ENCODE measurements around the gene CRB2.
"Not testable (repeated sequence)": the region's sequence is repeated elsewhere in the genome, so short reads cannot be mapped to it uniquely, and the experiment has no call there.

The CRB2 gene

DNA sequence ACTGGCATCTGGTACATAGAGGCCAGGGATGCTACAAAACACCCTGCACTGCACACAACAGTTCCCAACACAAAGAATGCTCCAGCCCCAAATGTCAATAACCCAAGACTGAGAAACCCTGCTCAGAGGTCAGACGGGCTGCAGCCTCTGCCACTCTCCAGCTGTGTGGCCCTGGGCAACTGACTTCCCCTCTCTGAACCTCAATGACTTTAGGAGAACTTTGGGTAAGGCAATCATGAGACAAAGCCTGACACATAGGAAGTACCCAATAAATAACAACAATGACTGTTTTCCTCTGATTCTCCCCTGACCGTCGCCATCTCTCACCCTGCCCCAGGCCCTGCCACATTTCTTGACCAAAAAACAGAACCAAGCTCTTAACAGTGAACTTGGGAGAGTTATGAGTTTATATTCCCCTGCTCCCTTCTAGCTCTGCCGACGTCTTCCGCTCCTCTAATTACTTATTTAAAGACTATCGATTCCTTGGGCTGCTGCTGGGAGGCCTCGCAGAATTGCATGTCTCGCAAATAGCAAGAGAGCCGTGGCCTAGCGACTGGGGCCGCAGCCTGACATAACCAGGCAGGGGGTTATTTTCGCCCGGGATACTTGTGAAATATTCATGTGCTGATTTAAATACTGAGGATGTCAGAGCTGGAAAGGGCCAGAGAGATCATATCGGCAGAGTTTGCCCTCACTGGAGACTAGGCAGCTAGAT lies 24.5 kb upstream of the CRB2 start:
- no peak for DNase-seq

- not testable (repeated sequence) for DNase-seq
These were observed 22.8 kb upstream of the CRB2 start for GRCh38 chr9:123333058-123333669.

DNA sequence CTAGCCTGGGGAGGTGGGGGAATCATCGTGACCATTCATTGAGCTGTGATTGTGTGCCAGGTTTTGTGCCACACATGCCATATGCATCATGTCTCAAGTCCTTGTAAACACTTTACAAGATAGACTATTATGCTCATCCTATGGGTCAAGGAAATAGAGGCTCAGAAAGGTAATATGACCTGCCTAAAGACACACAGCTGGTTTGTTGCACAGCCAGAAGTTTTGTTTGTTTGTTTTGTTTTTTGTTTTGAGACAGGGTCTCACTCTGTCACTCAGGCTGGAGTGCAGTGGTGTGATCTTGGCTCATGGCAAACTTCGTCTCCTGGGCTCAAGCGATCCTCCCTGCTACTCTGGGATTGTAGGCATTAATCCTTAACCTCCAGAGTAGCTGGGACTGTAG lies 21.4 kb upstream of the CRB2 start:
- DNase-seq: no peak

DNA sequence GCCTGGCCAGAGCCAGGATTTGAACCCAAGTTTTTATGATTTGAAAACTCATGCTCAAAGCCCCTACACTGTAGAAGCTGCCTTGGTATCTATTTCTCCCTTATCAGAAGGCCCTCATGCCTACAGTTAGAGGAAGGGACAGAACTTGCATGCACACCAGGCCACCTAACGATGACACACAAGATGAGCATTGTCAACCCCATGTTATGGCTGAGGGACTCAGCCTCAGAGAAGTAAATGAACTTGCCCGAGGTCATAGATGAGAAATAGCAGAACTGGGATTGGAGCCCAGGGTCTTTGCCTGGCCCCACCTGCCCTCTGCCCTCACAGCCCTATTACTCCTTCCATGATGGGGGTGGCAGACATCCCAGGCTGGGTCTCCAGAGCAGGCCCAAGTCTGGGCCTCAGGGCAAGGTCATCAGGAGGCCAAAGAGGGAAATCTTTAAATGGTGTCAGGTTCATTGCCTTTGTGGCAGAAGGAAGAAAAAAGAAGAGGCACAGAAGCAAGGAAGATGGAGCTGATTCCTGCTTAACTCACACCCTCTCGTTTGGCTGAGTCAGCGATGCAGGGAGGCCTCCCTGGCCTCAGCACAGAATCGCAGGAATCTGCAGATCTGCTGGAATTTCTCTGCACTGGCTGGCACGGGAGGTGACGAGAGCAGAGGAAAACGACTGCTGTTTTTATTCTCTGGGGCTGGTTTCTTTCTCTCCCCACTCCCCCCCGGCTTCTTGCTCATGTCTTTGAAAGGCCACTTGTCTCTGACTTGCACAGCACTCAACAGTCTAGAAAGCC lies 20.6 kb upstream of the CRB2 start:
- DNase-seq: no peak

DNA sequence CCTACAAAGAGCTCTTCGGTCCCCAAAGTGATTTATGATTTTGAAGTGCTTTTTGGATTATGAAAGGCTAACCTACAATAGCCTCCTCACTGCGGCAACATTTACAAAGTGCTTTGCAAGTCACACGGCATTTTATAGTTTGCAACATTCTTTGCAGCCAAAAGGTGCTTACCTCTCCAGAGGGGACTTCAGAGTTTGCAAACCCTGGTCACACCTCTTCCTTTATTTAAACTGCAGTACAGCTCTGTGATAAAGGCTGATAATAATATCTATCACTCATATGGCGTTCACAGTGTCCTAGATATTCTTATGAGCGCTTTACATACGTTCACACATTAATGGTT lies 20.0 kb upstream of the CRB2 start:
- DNase-seq: no peak

DNA sequence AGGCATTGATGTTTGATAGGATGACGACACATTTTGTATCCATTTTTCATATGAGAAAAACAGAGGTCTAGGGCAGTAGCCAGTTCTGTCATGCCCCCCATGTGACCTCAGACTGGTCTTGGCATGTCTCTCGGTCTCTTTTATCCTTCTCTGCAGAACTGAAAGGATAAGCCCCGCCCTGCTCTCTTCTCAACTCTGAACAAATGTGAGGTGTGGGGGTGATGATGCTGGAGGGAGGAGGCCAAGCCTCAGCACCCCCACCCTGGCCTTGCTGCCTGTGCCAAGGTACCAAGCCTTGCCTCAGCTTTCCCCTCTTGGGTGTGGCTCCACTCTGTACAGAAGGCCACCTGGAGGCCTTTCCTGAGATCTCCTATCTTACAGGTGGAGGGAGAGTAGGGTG lies 19.5 kb upstream of the CRB2 start:
- DNase-seq: no peak

GRCh38 chr9:123336959-123337358 lies 19.0 kb upstream of the CRB2 start:
- DNase-seq: no peak

- DNase-seq: no peak
These were observed 18.0 kb upstream of the CRB2 start for GRCh38 chr9:123337971-123338370.

DNA sequence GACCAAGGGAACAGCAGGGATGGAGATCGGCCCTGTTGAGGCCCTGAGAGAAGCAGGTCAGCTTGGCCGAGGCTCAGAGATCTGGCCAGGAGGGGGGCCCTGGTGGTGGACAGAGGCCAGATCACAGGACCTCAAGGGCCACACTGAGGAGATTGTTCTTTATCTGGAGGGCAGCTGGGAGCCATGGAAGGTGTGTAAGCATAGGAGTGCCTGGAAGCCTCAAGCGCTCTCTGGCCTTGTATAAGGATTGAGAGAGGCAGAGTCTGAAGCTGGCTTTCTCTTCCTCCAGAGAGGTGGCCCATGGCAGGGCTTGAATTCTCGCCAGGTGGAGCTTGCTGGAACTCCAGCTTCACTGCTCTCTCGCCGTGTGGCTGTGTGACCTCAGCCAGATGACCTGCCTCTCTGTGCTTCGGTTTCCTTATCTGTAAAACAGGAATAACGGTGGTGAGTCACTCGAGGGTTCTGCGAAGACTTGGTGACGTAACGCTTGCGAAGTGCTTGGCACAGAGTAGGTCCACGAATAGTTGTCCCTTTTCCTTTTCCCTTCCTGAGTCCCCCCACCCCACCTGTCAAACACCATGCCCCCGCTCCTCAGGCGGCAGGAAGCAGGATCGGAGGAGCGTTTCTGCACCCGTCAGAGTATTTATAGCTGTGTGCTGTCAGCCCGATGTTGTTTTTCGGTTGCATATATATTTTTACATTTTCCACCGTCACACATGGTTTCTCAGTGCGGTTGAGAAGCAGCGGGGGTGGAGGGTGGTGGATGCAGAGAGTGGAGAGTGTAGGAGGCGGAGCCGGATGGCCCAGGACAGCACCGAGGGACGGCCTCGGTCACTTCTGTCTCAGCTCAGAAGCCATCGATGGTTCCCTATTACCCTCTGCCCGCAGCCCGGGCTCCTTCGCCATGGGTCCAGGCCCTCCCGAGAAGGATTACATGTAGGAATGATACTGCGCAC lies 17.0 kb upstream of the CRB2 start:
- no peak for DNase-seq

DNA sequence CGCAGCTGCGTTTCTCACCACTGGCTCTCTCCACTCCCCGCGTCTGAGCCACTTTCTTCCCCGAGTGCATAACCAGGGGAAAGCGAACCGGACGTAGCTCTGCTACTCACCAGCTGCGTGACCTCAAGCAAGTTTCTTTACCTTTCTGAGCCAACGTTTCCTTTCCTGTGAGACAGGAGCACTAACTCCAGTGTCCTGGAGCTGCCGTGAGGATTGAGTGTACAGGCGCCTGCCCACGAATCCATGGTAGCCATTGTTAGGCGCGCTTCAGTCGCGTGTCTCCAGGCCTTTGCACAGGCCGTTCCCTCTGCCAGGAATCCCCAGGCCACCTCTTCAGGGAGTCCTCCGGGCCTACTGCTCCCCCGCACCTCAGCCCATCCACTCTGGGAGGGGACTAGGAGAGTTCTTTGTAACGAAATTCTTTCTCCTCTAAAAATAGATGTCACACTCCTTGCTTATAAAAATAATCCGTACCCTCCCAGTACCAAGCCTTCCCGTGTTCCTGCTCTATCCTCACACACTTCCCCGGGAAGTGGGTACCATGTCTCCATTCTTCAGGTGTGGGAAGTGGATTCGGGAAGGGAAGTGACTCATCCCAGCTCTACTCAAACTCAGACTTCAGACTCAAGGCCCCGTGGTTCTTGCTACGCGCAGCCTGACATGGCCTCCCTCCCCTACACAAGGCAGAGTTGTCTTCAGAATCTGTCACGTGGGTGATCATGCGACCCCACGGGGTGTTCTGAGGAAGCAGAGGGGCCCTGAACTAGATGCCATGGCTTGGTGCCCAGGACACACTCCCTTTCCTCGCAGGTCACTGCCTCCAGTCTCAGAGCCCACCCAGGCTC lies 16.1 kb upstream of the CRB2 start:
- DNase-seq: no peak

GRCh38 chr9:123341816-123342215 lies 14.2 kb upstream of the CRB2 start:
- DNase-seq: no peak

- DNase-seq: no peak
These were observed 13.8 kb upstream of the CRB2 start for GRCh38 chr9:123342247-123342646.

DNA sequence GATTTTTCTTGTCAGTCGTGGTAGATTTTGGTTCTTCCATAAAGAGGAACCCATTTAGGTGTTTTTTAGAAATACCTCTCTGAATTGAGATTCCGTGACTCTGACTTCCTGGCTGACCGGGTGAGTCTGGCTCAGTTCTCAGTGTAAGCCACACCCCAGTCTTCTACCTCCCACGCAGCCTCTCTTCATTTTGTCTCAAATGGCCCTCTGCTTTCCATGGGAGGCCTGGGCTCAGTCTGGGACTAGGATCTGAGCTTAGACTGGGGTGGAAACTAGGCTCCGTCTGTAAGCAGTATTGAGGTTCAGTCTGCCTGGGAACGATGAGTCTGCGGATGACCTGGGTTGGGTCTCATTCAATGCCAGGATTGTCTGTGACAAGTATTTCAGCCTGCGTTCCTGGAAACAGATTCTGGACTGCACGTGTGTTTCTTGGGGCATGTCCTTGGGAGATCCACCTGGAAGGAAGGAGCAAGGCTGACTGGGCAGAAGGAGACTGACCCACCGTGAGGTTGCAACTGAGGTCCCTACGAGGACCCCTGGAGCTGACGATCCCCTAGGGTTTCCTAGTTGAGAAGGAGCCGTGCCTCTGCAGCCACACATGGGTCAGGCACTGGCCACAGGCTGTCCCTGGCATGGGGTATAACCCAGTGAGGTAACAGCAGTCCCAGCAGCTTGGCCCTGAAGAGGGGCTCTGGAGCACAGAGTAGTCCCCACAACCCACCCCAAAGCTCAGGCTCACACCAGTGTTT lies 12.4 kb upstream of the CRB2 start:
- no peak for DNase-seq

DNA sequence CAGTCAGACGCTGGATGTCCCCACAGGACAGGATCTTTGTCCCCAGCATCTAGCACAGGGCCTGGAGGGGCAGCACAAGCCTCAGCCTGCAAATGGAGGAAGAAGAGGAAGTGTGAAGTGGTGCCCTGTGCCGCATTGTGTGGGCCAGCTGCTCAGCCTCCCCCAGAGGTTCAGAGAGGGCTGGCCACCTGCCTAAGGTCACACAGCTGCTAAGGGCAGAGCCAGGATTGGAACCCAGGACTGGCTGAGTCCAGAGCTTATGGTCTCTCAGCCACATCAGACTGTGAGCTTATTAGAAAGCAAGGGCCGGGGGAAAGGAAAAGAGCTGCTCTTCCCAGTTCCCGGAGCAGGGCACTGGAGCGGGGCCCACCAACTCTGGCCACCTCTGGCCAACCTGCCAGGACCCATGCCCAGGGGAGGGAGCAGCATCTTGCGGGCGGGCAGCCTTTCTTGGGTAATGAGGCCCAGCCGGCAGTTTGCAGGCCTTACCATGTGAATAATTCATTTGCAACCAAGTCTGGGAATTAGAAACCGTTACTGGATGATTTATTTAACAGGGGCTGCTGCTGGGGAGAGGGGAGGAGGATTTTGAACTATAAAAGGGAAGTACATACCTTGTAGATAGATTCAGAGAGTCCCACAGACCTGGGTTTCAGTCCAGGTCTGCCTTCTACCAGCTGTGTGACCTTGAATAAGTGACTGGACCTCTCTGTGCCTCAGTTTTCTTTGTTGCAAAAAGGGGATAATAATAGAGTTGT lies 11.6 kb upstream of the CRB2 start:
- no peak for DNase-seq

DNA sequence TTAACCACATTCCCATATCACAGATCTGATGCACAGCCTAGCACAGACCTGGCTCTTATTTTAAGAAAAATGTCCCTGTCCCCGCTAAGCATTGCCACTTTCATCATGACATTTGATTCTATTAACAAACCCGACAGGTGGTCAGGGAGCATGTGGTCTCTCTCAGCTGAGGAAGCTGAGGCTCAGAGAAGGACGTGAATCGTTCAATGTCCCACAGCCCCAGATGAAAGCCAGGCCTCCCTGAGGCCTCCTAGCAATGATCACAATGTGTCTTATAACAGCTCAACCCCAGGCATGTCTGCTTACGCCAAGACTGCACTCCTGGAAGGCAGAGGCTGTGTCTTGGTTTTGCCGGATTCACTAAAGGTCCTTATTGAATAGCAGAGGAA lies 10.4 kb upstream of the CRB2 start:
- DNase-seq: no peak

- DNase-seq: no peak
These were observed 10.0 kb upstream of the CRB2 start for GRCh38 chr9:123346026-123346425.

DNA sequence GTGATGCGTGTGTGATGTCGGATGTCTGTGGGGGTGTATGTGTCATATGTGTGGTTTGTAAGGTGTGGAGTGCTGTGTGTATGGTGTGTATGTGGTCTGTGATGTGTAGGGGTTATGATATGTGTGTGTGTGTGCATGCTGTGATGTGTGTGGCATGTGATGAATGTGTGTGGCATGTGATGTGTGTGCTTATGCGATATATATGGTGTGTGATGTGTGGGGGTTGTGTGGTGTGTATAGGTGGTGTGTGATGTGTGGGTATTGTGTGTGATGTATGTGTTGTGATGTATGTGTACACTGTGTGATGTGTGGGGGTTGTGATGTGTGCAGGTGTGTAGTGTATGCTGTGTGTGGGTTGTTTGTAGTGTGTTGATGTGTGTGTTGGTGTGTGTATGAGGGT lies 9.2 kb upstream of the CRB2 start:
- DNase-seq: no peak

DNA sequence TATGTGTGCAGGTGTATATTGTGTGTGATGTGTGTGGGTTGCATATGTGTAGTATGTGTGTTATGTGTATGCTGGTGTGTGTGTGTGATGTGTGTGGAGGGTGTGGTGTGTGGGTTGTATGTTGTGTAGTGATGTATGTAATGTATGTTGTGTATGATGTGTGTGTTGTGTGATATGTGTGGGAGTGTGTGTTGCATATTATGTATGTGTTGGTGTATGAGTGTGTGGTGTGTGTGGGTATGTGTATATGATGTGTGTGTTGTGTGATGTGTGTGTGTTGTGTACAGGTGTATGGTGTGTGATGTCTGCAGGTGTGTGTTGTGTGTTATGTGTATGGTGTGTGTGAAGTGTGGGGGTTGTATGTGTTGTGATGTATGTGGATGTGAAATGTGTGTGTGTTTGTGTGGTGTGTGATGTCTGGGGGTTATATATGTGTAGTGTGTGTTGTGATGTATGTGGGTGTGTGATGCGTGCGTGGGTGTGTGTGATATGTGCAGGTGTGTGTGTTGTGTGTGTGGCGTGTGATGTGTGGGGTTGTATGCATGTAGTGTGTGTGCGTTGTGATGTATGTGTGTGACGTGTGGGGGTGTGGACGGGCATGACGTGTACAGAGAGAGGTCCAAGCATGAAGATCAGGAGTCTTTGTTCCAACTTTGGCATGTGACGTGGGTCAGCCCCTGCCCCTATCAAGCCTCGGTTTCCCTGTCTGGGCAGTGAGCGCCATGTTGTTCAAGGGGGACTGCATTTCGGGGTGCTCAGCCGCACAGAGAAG lies 8.5 kb upstream of the CRB2 start:
- DNase-seq: no peak

GRCh38 chr9:123348317-123348992 lies 7.5 kb upstream of the CRB2 start:
- DNase-seq: no peak

Data from DMS153 (cell line).